ENCODE results near the gene ITSN2. TPM values are rescaled to one million over a fixed set of nuclear protein-coding genes. Genes with fewer than 3 reads are reported as not detected.

The ITSN2 gene
- total RNA-seq, 2 donors from 2014 or later = 12.6 to 16.8 TPM

GRCh38 chr2:24274809-24275208 lies 85.5 kb downstream of the ITSN2 start:
- no peaks in the 10 kb centered on the region for H3K9me3 Mint-ChIP-seq

DNA sequence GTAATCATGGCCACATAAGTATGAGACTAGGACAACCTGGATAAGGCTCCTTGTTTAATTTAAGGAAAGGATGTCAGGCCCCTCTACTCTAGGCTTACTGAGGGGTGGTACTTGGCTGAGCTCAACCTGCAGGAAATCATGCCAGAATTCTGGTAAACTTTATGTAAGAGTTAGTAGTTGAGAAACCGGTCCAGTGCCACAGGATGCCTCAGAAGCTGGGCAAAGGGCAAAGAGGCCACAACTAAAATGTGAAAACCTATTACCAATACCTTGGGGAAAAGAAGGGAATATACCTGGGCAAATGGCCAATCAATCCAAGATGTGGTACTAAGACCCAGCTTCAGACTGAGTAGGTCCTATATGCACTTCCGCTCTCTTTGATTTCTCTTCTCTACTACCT lies 86.7 kb downstream of the ITSN2 start:
- Histone ChIP-seq H3K27me3 (ENCODE audit: control insufficient read depth, insufficient read depth, low read length, poor library complexity, severe bottlenecking) (peaks cover 66% of the 10 kb centered on the region), H3K27ac (ENCODE audit: low read depth, low read length) (no peak overlapping the region), H3K36me3 (ENCODE audit: control insufficient read depth, insufficient read depth, low read length) (no peaks in the 10 kb centered on the region), H3K4me1 (ENCODE audit: control insufficient read depth, insufficient read depth, low read length) (no peaks in the 10 kb centered on the region), H3K9ac (ENCODE audit: extremely low read depth, low read length, poor library complexity, severe bottlenecking) (no peak overlapping the region), H3K4me3 (ENCODE audit: low read length) (no peak overlapping the region), H3K9me3 (ENCODE audit: control insufficient read depth, low read length) (no peaks in the 10 kb centered on the region)
- Mint-ChIP-seq H3K9me3 (no peaks in the 10 kb centered on the region), H3K27me3 (ENCODE audit: insufficient read depth) (peaks cover 24% of the 10 kb centered on the region), H3K36me3 (ENCODE audit: low read depth) (peaks cover 6% of the 10 kb centered on the region), H3K27ac (no peak overlapping the region), H3K4me1 (peaks cover 7% of the 10 kb centered on the region), H3K4me3 (no peak overlapping the region)
- TF ChIP-seq, protein P1, sequence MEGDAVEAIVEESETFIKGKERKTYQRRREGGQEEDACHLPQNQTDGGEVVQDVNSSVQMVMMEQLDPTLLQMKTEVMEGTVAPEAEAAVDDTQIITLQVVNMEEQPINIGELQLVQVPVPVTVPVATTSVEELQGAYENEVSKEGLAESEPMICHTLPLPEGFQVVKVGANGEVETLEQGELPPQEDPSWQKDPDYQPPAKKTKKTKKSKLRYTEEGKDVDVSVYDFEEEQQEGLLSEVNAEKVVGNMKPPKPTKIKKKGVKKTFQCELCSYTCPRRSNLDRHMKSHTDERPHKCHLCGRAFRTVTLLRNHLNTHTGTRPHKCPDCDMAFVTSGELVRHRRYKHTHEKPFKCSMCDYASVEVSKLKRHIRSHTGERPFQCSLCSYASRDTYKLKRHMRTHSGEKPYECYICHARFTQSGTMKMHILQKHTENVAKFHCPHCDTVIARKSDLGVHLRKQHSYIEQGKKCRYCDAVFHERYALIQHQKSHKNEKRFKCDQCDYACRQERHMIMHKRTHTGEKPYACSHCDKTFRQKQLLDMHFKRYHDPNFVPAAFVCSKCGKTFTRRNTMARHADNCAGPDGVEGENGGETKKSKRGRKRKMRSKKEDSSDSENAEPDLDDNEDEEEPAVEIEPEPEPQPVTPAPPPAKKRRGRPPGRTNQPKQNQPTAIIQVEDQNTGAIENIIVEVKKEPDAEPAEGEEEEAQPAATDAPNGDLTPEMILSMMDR (conservative IDR thresholded peaks at IDR 0.05) = no peak
- DNase-seq = no peak
- WGBS, 2 experiments (ENCODE audit: insufficient coverage in 1 of 2, insufficient read length in 1 of 2) = 100% methylated on average over 1 to 2 of the region's 2 CpGs

More at GRCh38 chr2:24274809-24275208, 85.5 kb downstream of the ITSN2 start:
- H3K36me3 ChIP-seq (ENCODE audit: control insufficient read depth, insufficient read depth, low read length) = no peaks in the 10 kb centered on the region
- H3K27ac Mint-ChIP-seq = no peak overlapping the region
- no peak overlapping the region for H3K4me3 ChIP-seq (ENCODE audit: low read length)
- no peak overlapping the region for H3K4me3 Mint-ChIP-seq
- H3K27ac ChIP-seq (ENCODE audit: low read depth, low read length) = no peak overlapping the region
- H3K36me3 Mint-ChIP-seq (ENCODE audit: low read depth) = peaks cover 4% of the 10 kb centered on the region
- H3K4me1 ChIP-seq (ENCODE audit: control insufficient read depth, insufficient read depth, low read length) = no peaks in the 10 kb centered on the region
- no peak for DNase-seq
- peaks cover 32% of the 10 kb centered on the region for H3K27me3 Mint-ChIP-seq (ENCODE audit: insufficient read depth)
- no peak overlapping the region for H3K9ac ChIP-seq (ENCODE audit: extremely low read depth, low read length, poor library complexity, severe bottlenecking)
- H3K27me3 ChIP-seq (ENCODE audit: control insufficient read depth, insufficient read depth, low read length, poor library complexity, severe bottlenecking) = peaks cover 68% of the 10 kb centered on the region
- H3K4me1 Mint-ChIP-seq = peaks cover 9% of the 10 kb centered on the region
- TF ChIP-seq, protein P1 (conservative IDR thresholded peaks at IDR 0.05) = no peak
- no peaks in the 10 kb centered on the region for H3K9me3 ChIP-seq (ENCODE audit: control insufficient read depth, low read length)

GRCh38 chr2:24272907-24273306 lies 87.4 kb downstream of the ITSN2 start:
- Mint-ChIP-seq H3K27ac (no peak overlapping the region), H3K27me3 (ENCODE audit: insufficient read depth) (peaks cover 17% of the 10 kb centered on the region), H3K4me3 (no peak overlapping the region), H3K9me3 (no peaks in the 10 kb centered on the region), H3K36me3 (ENCODE audit: low read depth) (peaks cover 6% of the 10 kb centered on the region), H3K4me1 (peaks cover 7% of the 10 kb centered on the region)
- TF ChIP-seq, protein P1 (conservative IDR thresholded peaks at IDR 0.05) = no peak
- DNase-seq = no peak
- no peak overlapping the region for H3K27ac ChIP-seq (ENCODE audit: low read depth, low read length)
- no peak overlapping the region for H3K4me3 ChIP-seq (ENCODE audit: low read length)
- H3K36me3 ChIP-seq (ENCODE audit: control insufficient read depth, insufficient read depth, low read length) = no peaks in the 10 kb centered on the region
- H3K9me3 ChIP-seq (ENCODE audit: control insufficient read depth, low read length) = no peaks in the 10 kb centered on the region
- WGBS, 2 experiments (ENCODE audit: insufficient coverage in 1 of 2, insufficient read length in 1 of 2) = 94 to 96% methylated on average over 2 of the region's 2 CpGs
- no peaks in the 10 kb centered on the region for H3K4me1 ChIP-seq (ENCODE audit: control insufficient read depth, insufficient read depth, low read length)
- peaks cover 60% of the 10 kb centered on the region for H3K27me3 ChIP-seq (ENCODE audit: control insufficient read depth, insufficient read depth, low read length, poor library complexity, severe bottlenecking)
- no peak overlapping the region for H3K9ac ChIP-seq (ENCODE audit: extremely low read depth, low read length, poor library complexity, severe bottlenecking)

Measured in endodermal cell (in vitro differentiated cells).